Upper lobe of left lung (tissue), 4 donors: Measurements from ENCODE around the gene ALOX12.

ENCODE experiments used
- EP300 ChIP-seq, 4 donors: sonication (generic); formaldehyde crosslinking; IDR thresholded peaks; one replicate each; pipeline ENCODE4 v1.5.1; 2017; ENCODE audit warnings: antibody characterized with exemption in 4 of 4, control low read depth in 2 of 4
- TF ChIP-seq, protein P1 (sequence below), 6 experiments: fragments of 450-650 bp in 4 of 6; fragments of 200-600 bp in 2 of 6; sonication (generic) in 2 of 6; IDR thresholded peaks; one replicate each; pipeline ENCODE4 v1.5.1; 2016 to 2019; ENCODE audit warnings: antibody characterized with exemption in 6 of 6

DNA sequence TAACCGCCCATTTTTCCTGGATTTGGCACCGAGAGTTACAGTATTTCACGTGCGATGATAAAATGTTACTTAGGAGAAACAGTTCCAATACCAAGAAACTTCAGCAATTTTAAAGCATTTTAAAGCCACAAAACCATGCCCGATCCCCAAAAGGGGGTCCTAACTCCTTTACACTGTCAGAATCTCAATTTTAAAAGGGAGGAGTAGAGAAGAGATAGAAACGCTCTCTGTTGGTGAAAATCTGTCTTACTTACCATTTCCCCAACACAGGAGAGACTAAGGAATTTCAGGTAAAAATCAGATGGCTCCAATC is 16.0 kb downstream of the ALOX12 start:
- TF ChIP-seq, protein P1, sequence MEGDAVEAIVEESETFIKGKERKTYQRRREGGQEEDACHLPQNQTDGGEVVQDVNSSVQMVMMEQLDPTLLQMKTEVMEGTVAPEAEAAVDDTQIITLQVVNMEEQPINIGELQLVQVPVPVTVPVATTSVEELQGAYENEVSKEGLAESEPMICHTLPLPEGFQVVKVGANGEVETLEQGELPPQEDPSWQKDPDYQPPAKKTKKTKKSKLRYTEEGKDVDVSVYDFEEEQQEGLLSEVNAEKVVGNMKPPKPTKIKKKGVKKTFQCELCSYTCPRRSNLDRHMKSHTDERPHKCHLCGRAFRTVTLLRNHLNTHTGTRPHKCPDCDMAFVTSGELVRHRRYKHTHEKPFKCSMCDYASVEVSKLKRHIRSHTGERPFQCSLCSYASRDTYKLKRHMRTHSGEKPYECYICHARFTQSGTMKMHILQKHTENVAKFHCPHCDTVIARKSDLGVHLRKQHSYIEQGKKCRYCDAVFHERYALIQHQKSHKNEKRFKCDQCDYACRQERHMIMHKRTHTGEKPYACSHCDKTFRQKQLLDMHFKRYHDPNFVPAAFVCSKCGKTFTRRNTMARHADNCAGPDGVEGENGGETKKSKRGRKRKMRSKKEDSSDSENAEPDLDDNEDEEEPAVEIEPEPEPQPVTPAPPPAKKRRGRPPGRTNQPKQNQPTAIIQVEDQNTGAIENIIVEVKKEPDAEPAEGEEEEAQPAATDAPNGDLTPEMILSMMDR (IDR thresholded peaks at IDR 0.05): no peak
- TF ChIP-seq EP300 (IDR thresholded peaks at IDR 0.05): no peak
